Left ventricle myocardium inferior (tissue), 1 donor: ENCODE results near the gene CIB2. TPM values are rescaled to one million over a fixed set of nuclear protein-coding genes. Genes with fewer than 3 reads are reported as not detected.

Source experiments
- DNase-seq: peaks from one replicate; pipeline ENCODE4 v3.0.0-alpha.2; 2020
- H3K27ac ChIP-seq: fragments of 200-600 bp; replicated peaks from 2 replicates; pipeline ENCODE4 v1.8.0; 2021
- H3K27me3 ChIP-seq: fragments of 200-600 bp; 2 replicates; pipeline ENCODE4 v1.8.0; 2021; ENCODE audit warnings: low read depth
- H3K36me3 ChIP-seq: fragments of 200-600 bp; 2 replicates; pipeline ENCODE4 v1.8.0; 2021
- H3K4me1 ChIP-seq: fragments of 200-600 bp; 2 replicates; pipeline ENCODE4 v1.8.0; 2021
- H3K4me3 ChIP-seq: fragments of 200-600 bp; 2 replicates; pipeline ENCODE4 v1.8.0; 2021; ENCODE audit warnings: mild to moderate bottlenecking, moderate library complexity
- H3K9me3 ChIP-seq: fragments of 200-600 bp; replicated peaks from 2 replicates; pipeline ENCODE4 v1.8.0; 2021
- intact Hi-C: fragments of 100-400 bp; cut with micrococcal nuclease; formaldehyde crosslinking; loops from one replicate; pipeline ENCODE4 v1.11.0; 2022
- total RNA-seq: library from RNA; stranded (reverse); fragmentation: NEBNext Ultra II Directional; extraction: Animal tissue kit (Norgen Biotek cat#: 25700); gene quantifications from one replicate; pipeline ENCODE4 v1.2.1, GENCODE V29; 2021
- TF ChIP-seq, protein P1 (sequence below): fragments of 200-600 bp; IDR thresholded peaks from 2 replicates; pipeline ENCODE4 v1.8.0; 2021; ENCODE audit warnings: antibody characterized with exemption, mild to moderate bottlenecking, borderline replicate concordance
- donor health status: DM: no; HTN: yes; CAD: no; lungs with severe emphysema.

CIB2 gene
- total RNA-seq, 1 donor from 2014 or later, result 26.1 TPM

DNA sequence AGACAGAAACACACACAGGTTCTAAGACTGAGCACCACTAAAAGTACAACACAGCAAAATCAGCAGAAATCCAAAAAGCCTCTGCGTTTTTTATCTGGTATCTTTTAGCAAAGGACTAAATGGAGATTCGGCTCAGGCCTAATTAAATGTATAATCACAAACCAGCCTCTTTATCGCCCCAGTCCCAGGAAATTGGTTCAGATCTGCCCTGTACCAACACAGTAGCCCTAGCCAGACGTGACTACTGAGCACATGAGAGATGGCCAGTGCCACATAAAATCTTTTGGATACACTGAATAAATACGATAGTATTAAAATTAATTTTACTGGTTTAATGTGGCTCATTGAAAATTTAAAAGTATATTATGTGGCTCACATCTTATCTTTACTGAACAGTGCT is 73.4 kb downstream of the CIB2 start:
- Histone ChIP-seq H3K27ac (peak overlapping the region; percentile 51), H3K4me1 (peaks cover 84% of the 10 kb centered on the region), H3K27me3 (no peaks in the 10 kb centered on the region), H3K9me3 (no peaks in the 10 kb centered on the region), H3K36me3 (peaks cover 8% of the 10 kb centered on the region), H3K4me3 (no peak overlapping the region)
- intact Hi-C loops, result no loop called here
- TF ChIP-seq, protein P1, sequence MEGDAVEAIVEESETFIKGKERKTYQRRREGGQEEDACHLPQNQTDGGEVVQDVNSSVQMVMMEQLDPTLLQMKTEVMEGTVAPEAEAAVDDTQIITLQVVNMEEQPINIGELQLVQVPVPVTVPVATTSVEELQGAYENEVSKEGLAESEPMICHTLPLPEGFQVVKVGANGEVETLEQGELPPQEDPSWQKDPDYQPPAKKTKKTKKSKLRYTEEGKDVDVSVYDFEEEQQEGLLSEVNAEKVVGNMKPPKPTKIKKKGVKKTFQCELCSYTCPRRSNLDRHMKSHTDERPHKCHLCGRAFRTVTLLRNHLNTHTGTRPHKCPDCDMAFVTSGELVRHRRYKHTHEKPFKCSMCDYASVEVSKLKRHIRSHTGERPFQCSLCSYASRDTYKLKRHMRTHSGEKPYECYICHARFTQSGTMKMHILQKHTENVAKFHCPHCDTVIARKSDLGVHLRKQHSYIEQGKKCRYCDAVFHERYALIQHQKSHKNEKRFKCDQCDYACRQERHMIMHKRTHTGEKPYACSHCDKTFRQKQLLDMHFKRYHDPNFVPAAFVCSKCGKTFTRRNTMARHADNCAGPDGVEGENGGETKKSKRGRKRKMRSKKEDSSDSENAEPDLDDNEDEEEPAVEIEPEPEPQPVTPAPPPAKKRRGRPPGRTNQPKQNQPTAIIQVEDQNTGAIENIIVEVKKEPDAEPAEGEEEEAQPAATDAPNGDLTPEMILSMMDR, result no peak
- DNase-seq, result no peak

GRCh38 chr15:78056714-78057269 is 74.5 kb downstream of the CIB2 start:
- Histone ChIP-seq H3K4me3 (no peak overlapping the region), H3K4me1 (peaks cover 84% of the 10 kb centered on the region), H3K36me3 (peaks cover 8% of the 10 kb centered on the region), H3K27me3 (no peaks in the 10 kb centered on the region), H3K9me3 (no peaks in the 10 kb centered on the region), H3K27ac (peak overlapping the region; percentile 51)
- DNase-seq, result no peak
- TF ChIP-seq, protein P1, result no peak
- intact Hi-C loops, result no loop called here

DNA sequence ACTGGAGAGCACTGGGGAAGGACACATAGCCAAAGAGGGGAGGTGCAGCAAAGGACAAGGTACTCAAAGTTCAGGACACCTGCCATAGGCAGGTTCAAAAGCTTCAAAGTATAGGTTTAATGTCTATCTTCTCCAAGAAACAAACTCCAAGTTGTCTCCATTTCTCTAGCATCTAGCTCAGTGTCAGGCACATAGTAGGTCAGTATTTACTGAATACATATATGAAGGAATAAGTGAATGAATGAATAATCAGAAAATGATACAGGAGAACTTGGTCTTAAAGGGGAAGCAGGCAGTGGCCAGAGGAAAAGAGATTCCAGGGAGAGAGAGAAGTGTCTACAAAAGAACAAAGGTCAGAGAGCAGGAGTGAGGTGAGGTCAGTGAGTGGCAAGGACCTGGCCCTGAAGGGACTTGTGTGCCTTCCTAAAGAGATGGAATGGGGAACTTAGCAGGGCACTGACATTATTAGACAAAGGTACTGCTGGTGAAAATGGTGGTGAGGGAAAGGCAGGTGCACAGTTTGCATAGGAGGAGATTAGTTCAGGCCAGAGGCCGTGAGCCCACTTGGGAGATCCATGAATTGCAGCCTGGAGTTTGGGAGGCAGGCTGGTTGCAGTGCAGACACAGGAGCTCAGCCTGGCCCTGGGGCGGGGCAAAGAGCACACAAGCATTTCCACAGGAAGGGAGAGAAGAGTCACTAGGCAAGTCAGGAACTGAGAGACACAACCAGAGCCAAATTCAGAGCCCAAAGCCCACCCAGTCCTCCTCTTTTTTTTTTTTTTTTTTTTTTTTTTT is 75.1 kb downstream of the CIB2 start:
- no peak overlapping the region for H3K4me3 ChIP-seq
- intact Hi-C loops, result no loop called here
- H3K4me1 ChIP-seq, result peaks cover 84% of the 10 kb centered on the region
- H3K27me3 ChIP-seq, result no peaks in the 10 kb centered on the region
- H3K9me3 ChIP-seq, result no peaks in the 10 kb centered on the region
- DNase-seq, result no peak
- peaks cover 8% of the 10 kb centered on the region for H3K36me3 ChIP-seq
- TF ChIP-seq, protein P1, result no peak
- H3K27ac ChIP-seq, result peak overlapping the region; percentile 51

GRCh38 chr15:78054966-78055365 is 76.3 kb downstream of the CIB2 start:
- H3K27ac ChIP-seq, result no peak overlapping the region
- intact Hi-C loops, result no loop called here
- DNase-seq, result no peak
- no peaks in the 10 kb centered on the region for H3K27me3 ChIP-seq
- no peak overlapping the region for H3K4me3 ChIP-seq
- peaks cover 8% of the 10 kb centered on the region for H3K36me3 ChIP-seq
- TF ChIP-seq, protein P1, result no peak
- no peaks in the 10 kb centered on the region for H3K9me3 ChIP-seq
- H3K4me1 ChIP-seq, result peaks cover 84% of the 10 kb centered on the region

Other genes starting within 250 kb of the CIB2 start
- gene TBC1D2B, start 53.7 kb downstream of the CIB2 start, total RNA-seq, result 11.7 TPM
- not detected for gene SH2D7, start 38.9 kb downstream of the CIB2 start, total RNA-seq
- gene IDH3A, start 17.9 kb upstream of the CIB2 start, total RNA-seq, result 465 TPM
- gene ACSBG1, start 103.1 kb upstream of the CIB2 start, total RNA-seq, result 0.25 TPM
- 115 TPM for gene DNAJA4, start 133.1 kb upstream of the CIB2 start, total RNA-seq
- gene SKIC8, start 168.2 kb upstream of the CIB2 start, total RNA-seq, result 24.6 TPM
- gene CRABP1, start 208.9 kb upstream of the CIB2 start, total RNA-seq, result not detected